HepG2 (cell line): Measurements from ENCODE around the gene PPP6R2.

ENCODE experiments used
- ELF1 ChIP-seq: sonication (generic); formaldehyde crosslinking; IDR thresholded peaks from 2 replicates; pipeline ENCODE4 v1.4.0; 2020; ENCODE audit warnings: missing genetic modification reagents
- EZH2 ChIP-seq: conservative IDR thresholded peaks from 2 replicates; pipeline ENCODE4 v1.6.1; 2012; ENCODE audit warnings: mild to moderate bottlenecking, low read depth, low read length, moderate library complexity
- NCOR1 ChIP-seq: fragments of 200-600 bp; sonication (generic); IDR thresholded peaks from 2 replicates; pipeline ENCODE4 v1.7.0; 2017; ENCODE audit warnings: antibody characterized with exemption, low read length, borderline replicate concordance
- POLR2A ChIP-seq, 2 experiments: IDR thresholded peaks; 2 replicates each; pipeline ENCODE4 v1.6.1; 2011; ENCODE audit warnings: low read depth in 2 of 2, low read length in 2 of 2, mild to moderate bottlenecking in 1 of 2, moderate library complexity in 1 of 2; ENCODE audit not compliant: insufficient read depth in 1 of 2
- RELA ChIP-seq: sonication (generic); formaldehyde crosslinking; IDR thresholded peaks from 2 replicates; pipeline ENCODE4 v1.4.0; 2020; ENCODE audit warnings: missing genetic modification reagents
- RFX5 ChIP-seq: IDR thresholded peaks from 2 replicates; pipeline ENCODE4 v1.6.1; 2011; ENCODE audit warnings: low read depth, low read length, improper control_type of control experiment
- ZFP62 ChIP-seq: sonication (generic); formaldehyde crosslinking; IDR thresholded peaks from 2 replicates; pipeline ENCODE4 v1.4.0; 2020; ENCODE audit warnings: missing genetic modification reagents
- ZNF282 ChIP-seq: fragments of 450-650 bp; IDR thresholded peaks from 2 replicates; pipeline ENCODE4 v1.6.1; 2018; ENCODE audit not compliant: partially characterized antibody
- TF ChIP-seq, protein P1 (sequence below): sonication (generic); formaldehyde crosslinking; IDR thresholded peaks from 2 replicates; pipeline ENCODE4 v1.5.1; 2020; ENCODE audit warnings: mild to moderate bottlenecking, missing genetic modification reagents
- TF ChIP-seq, protein P2 (sequence below), 2 experiments: sonication (generic) in 1 of 2; formaldehyde crosslinking in 1 of 2; IDR thresholded peaks; 2 replicates each; pipeline versions ENCODE4 v1.5.1 to v1.6.1; 2011 to 2020; ENCODE audit warnings: borderline replicate concordance in 1 of 2, low read depth in 1 of 2, low read length in 1 of 2, mild to moderate bottlenecking in 1 of 2, missing genetic modification reagents in 1 of 2, moderate library complexity in 1 of 2
- TF ChIP-seq, protein P3 (sequence below): sonication (generic); formaldehyde crosslinking; IDR thresholded peaks from 2 replicates; pipeline ENCODE4 v1.4.0; 2020; ENCODE audit warnings: missing genetic modification reagents
- TF ChIP-seq, protein P4 (sequence below), 2 experiments: IDR thresholded peaks; 2 replicates each; pipeline ENCODE4 v1.6.1; 2011 to 2012; ENCODE audit warnings: low read length in 2 of 2, borderline replicate concordance in 1 of 2, low read depth in 1 of 2, mild to moderate bottlenecking in 1 of 2, moderate library complexity in 1 of 2

DNA sequence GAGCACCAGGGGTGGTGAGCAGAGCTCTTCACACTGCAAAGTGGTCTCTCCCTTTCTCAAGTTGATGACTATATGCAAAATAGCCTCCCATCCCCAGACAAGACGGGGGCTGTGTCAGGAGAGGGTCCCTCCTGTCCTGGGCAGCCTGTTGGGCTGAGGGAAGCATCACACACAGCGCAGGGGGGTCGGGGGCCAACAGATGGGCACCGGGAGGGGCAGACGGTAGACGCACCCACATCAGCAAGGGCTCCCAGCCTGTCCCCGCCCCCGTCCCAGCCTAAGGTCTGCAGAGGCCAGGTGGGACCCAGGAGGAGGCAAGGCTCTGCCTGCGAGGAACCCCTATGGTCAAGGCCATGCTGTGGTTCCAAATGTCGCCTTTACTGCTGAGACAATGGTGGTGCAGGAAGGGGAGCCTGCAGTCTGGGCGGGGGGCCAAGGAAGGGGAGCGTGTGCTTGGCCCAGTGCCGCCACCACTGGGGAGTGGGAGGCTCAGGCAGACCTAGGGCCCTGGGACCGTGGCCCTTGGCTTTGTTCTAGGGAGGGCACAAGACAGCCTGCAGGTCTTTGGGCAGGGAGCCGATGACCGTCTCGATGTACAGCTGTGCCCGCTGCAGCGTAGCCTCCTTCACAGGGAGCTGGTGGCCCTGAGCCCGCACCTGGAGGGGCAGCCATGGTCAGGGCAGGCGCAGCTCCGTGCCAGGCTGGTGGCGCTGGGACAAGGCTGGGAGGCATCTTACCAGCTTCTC, 31.3 kb upstream of the PPP6R2 start:
- no peak for TF ChIP-seq ELF1 (CRISPR knock-in tag)
- TF ChIP-seq EZH2 = no peak
- TF ChIP-seq RFX5 = no peak
- TF ChIP-seq POLR2A (IDR thresholded peaks at IDR 0.05; ENCODE audit: insufficient read depth in 1 of 2, low read depth in 2 of 2, low read length in 2 of 2) = no peak
- TF ChIP-seq, protein P1, sequence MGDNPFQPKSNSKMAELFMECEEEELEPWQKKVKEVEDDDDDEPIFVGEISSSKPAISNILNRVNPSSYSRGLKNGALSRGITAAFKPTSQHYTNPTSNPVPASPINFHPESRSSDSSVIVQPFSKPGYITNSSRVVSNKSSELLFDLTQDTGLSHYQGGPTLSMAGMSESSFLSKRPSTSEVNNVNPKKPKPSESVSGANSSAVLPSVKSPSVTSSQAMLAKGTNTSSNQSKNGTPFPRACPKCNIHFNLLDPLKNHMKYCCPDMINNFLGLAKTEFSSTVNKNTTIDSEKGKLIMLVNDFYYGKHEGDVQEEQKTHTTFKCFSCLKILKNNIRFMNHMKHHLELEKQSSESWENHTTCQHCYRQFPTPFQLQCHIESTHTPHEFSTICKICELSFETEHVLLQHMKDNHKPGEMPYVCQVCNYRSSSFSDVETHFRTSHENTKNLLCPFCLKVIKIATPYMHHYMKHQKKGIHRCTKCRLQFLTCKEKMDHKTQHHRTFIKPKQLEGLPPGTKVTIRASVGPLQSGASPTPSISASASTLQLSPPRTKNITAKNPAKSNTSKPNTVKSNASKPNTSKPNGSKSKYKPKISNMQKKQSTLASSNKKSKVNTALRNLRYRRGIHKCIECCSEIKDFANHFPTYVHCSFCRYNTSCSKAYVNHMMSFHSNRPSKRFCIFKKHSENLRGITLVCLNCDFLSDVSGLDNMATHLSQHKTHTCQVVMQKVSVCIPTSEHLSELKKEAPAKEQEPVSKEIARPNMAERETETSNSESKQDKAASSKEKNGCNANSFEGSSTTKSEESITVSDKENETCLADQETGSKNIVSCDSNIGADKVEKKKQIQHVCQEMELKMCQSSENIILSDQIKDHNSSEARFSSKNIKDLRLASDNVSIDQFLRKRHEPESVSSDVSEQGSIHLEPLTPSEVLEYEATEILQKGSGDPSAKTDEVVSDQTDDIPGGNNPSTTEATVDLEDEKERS = no peak
- TF ChIP-seq, protein P2, sequence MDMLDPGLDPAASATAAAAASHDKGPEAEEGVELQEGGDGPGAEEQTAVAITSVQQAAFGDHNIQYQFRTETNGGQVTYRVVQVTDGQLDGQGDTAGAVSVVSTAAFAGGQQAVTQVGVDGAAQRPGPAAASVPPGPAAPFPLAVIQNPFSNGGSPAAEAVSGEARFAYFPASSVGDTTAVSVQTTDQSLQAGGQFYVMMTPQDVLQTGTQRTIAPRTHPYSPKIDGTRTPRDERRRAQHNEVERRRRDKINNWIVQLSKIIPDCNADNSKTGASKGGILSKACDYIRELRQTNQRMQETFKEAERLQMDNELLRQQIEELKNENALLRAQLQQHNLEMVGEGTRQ (IDR thresholded peaks at IDR 0.05; ENCODE audit: low read depth, low read length) = no peak
- TF ChIP-seq, protein P2 (CRISPR knock-in tag; IDR thresholded peaks at IDR 0.05; ENCODE audit: borderline replicate concordance) = no peak
- TF ChIP-seq, protein P3, sequence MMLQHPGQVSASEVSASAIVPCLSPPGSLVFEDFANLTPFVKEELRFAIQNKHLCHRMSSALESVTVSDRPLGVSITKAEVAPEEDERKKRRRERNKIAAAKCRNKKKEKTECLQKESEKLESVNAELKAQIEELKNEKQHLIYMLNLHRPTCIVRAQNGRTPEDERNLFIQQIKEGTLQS (CRISPR knock-in tag) = no peak
- TF ChIP-seq, protein P4, sequence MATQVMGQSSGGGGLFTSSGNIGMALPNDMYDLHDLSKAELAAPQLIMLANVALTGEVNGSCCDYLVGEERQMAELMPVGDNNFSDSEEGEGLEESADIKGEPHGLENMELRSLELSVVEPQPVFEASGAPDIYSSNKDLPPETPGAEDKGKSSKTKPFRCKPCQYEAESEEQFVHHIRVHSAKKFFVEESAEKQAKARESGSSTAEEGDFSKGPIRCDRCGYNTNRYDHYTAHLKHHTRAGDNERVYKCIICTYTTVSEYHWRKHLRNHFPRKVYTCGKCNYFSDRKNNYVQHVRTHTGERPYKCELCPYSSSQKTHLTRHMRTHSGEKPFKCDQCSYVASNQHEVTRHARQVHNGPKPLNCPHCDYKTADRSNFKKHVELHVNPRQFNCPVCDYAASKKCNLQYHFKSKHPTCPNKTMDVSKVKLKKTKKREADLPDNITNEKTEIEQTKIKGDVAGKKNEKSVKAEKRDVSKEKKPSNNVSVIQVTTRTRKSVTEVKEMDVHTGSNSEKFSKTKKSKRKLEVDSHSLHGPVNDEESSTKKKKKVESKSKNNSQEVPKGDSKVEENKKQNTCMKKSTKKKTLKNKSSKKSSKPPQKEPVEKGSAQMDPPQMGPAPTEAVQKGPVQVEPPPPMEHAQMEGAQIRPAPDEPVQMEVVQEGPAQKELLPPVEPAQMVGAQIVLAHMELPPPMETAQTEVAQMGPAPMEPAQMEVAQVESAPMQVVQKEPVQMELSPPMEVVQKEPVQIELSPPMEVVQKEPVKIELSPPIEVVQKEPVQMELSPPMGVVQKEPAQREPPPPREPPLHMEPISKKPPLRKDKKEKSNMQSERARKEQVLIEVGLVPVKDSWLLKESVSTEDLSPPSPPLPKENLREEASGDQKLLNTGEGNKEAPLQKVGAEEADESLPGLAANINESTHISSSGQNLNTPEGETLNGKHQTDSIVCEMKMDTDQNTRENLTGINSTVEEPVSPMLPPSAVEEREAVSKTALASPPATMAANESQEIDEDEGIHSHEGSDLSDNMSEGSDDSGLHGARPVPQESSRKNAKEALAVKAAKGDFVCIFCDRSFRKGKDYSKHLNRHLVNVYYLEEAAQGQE (IDR thresholded peaks at IDR 0.05; ENCODE audit: borderline replicate concordance in 1 of 2, low read depth in 1 of 2, low read length in 2 of 2) = no peak
- TF ChIP-seq ZFP62 = no peak
- no peak for TF ChIP-seq ZNF282
- no peak for TF ChIP-seq RELA (CRISPR knock-in tag)
- no peak for TF ChIP-seq NCOR1
